Non-pigmented ciliary epithelial cell (primary cell): Measurements from ENCODE around the gene KRTAP1-5.
"Not testable (repeated sequence)": the region's sequence is repeated elsewhere in the genome, so short reads cannot be mapped to it uniquely, and the experiment has no call there.

ENCODE experiments used
- DNase-seq: peaks from one replicate; pipeline ENCODE4 v3.0.0-alpha.2; 2010; ENCODE audit warnings: low read depth

KRTAP1-5 gene

GRCh38 chr17:41026715-41027471 is at the start of gene KRTAP1-5:
KRTAP1-5 (minus strand) TSS chr17:41027208; CDS start chr17:41027155, 53 bp downstream.
- peak; percentile 62 for DNase-seq

DNA sequence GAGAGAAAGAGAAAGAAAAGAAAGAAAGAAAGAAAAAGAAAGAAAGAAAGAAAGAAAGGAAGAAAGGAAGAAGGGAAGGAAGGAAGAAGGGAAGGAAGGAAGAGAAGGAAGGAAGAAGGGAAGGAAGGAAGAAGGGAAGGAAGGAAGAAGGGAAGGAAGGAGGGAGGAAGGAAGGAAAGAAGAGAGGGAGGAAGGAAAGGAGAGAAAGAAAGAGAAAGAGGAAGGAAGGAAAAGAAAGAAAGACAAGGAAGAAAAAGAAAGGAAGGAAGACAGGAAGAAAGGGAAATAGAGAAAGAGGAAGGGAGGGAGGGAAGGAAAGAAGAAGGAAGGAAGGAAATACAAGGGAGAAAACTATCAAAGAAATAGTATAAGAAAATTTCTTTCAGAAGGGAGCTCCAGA is 49.8 kb upstream of the KRTAP1-5 start:
- DNase-seq = no peak

DNA sequence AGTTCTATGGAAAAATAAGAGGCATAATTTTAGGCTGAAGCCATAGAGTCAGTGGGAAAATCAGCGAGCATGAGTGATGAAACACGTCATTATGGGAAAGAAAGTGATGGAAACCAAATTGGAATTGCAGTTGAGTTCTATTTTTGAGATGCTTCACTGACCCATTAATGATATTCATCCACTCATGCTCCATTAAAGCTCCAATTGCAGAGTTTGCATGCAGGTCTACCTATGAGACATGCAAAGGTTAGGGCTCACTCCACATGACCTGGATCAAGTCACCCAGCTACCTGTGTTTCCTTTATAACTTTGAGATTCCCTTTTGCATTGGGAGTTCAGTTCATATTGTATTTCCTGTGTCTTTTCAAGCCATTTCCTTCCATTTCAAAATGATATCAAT is 46.7 kb upstream of the KRTAP1-5 start:
- DNase-seq = no peak

DNA sequence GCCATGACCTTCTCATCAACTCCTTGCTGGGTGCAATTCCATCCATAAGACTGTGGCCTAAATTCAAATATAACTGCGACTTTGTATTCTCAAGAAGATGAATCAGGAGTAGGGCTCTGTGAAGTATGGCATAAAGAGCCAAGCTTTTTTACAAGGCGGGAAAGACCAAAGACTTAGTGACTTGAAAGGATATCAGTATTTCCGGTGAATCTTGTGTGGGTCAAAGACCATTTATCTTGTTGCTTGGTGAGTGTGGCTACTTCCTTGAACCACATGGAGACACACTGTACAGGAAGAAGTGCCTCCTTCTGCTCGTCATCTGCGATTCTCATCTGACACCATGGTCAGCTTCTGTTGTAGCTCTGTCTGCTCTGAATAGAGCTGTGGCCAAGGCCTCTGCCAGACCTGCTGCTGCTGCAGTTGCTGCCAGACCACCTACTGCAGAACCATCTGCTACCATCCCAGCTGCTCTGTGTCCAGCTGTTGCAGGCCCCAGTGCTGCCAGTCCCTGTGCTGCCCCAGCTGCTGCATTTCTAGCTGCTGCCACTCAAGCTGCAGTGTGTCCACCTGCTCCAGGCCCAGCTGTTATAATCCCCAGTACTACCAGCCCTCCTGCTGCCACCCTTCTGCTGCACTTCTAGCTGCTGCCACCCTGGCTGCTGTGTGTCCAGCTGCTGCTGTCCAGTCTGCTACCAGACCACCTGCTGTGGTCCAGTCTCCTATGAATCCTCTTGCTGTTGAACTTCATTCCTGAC is 44.8 kb upstream of the KRTAP1-5 start:
- DNase-seq = no peak

DNA sequence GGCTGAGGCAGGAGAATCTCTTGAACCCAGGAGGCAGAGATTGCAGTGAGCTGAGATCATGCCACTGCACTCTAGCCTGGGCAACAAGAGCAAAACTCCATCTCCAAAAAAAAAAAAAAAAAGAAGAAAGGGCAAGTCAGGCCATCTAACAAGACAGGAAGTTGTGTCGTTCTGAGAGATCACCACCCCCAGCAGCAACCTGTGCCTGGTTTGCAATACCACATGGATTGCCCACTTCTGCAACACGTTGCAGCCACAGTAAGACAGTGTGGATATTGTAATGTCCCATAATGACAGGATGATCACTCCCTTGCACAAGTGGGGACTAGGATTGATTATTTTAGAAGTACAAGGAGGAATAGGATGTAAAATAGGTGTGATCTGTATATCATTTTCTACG is 42.0 kb upstream of the KRTAP1-5 start:
- DNase-seq = no peak

DNA sequence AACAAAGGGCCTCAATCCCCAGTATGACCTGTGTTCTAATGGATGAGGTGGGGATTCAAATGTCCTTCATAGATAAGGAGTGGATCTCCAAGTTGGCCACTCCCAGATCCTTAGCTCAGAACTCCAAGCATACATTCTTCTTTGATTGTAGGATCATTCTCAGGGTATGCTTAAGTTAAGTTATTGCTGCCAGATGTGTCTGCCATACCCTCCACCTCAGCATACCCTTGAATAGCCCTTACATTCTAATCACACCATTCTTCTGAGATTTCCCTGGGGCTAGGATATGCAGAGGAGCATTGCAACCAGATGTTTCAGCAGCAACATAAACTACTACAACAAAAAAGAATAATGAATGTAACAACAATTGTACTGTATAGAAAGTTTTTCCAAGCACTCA is 40.3 kb upstream of the KRTAP1-5 start:
- no peak for DNase-seq

- peak; percentile 79 for DNase-seq
These were observed 39.0 kb upstream of the KRTAP1-5 start, which contains the start of gene KRTAP2-4 for GRCh38 chr17:41065829-41066624. KRTAP2-4 (minus strand) TSS chr17:41065879; CDS start chr17:41065845, 34 bp downstream.

GRCh38 chr17:41065016-41065689 is 38.1 kb upstream of the KRTAP1-5 start:
- not testable (repeated sequence) for DNase-seq

GRCh38 chr17:41064301-41064700 is 37.3 kb upstream of the KRTAP1-5 start:
- DNase-seq = no peak

DNA sequence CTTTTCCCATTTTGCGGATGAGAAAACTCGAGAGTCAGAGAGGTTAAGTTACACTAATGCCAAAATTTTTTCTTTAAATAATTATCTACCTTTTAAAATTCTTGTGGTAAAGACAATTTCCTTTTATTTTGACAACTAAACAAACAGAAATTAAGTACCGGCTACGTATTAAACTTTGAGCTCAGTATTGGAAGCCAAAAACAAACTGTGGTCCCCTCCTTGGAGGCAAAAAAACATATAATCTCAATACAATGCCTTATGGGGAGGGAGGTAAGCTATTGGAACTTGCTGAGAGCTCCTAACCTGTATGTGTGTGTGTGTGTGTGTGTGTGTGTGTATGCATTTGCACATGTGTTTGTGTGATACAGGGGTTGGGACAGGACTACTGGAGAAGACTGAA is 36.4 kb upstream of the KRTAP1-5 start:
- no peak for DNase-seq

DNA sequence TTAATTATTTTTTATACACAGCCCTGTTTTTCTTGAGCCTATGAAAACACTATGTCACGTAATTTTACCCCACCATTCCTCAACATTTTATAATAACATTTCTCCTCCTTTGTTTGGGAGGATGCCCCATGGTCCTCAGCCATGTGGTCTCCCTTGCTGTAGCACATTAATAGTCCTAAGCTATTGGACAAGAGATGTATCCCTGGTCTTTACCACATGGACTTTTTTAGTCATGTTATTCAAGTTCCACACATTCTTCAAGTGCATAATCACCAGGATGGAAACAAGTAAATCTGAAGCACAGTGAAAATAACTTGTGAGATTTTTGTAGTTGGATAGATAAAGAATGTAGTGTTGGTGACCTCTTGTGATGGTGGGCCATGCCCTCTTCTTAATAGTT is 35.0 kb upstream of the KRTAP1-5 start:
- DNase-seq = peak; percentile 93

DNA sequence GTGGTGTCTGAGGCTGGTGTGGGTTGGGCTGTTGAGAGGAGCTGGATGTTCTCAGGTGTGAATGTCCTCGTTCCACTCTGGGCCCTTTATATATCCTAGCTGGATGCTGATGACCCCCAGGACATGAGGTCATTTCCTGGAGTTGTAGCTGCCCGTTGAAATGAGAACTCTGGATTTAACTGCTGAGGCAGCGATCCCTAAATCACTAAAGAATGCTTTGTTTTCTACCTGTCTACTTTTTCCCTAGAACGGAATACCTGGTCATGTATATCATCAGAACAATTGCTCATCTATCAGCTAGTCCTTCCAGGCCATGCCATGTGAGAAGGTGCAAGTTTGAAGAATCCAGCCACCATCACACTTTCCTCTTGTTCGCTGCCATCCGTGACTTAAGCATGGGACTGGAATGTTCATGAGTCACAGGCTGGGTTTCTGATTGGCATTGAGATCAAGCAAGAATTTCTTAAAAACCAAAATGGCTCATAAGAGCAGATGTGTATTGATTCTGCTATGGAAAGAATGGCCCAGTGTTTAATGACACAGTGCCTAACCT is 33.1 kb upstream of the KRTAP1-5 start, which contains the start of gene KRTAP2-3:
TSS of gene KRTAP2-3 (minus strand) at position 63 of the 553 bp plus-strand sequence. CDS start 64 bp downstream, outside the sequence.
- peak; percentile 92 for DNase-seq

- peak; percentile 86 for DNase-seq
These were observed 32.5 kb upstream of the KRTAP1-5 start for GRCh38 chr17:41059276-41060051.

DNA sequence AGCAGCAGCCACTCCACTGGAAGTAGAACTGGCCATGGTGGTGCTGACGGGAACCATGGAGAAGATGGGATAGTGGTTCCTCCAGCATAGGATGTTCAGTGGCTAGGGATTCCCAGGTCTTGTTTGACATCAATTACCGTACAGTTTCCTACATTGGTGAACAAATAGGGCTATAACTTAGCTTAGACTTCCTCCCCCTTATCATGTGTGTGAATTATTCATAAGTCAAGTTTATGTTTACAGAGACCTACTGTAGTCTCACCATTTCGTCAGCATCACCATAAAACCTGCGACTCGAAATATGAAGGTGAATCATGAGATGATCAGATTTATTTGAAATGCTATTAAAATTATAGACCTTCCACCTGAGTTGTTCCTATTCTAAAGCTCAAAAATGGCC is 31.7 kb upstream of the KRTAP1-5 start:
- DNase-seq = no peak

DNA sequence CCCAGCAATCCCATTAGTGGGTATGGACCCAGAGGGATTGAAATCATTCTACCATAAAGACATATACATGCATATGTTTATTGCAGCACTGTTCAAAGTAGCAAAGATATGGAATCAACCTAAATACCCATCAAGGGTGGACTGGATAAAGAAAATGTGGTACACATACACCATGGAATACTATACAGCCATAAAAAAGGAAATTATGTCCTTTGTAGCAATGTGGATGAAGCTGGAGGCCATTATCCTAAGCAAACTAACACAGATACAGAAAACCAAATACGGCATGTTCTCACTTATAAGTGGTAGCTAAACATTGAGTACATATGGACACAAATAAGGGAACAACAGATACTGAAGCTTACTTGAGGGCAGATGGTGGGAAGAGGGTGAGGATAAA is 30.5 kb upstream of the KRTAP1-5 start:
- DNase-seq = no peak

DNA sequence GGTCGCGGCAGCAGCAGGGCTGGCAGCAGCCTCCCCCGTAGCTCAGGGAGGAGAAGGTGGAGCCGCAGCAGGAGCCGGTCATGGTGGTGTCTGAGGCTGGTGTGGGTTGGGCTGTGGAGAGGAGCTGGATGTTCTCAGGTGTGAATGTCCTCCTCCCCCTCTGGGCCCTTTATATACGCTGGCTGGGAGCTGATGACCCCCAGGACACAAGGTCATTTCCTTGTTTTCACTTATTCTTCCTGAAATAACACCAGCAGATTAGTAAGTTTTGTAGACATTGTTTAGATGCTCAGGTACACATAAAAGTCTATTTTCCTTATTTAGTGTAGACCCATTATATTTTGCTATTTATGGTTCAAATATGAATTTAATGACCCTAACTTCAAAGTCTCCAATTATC is 28.1 kb upstream of the KRTAP1-5 start, which contains the start of gene KRTAP2-2:
TSS of gene KRTAP2-2 (minus strand) at position 101 of the 400 bp plus-strand sequence. CDS start at position 82, 19 bp downstream.
- DNase-seq = not testable (repeated sequence)

DNA sequence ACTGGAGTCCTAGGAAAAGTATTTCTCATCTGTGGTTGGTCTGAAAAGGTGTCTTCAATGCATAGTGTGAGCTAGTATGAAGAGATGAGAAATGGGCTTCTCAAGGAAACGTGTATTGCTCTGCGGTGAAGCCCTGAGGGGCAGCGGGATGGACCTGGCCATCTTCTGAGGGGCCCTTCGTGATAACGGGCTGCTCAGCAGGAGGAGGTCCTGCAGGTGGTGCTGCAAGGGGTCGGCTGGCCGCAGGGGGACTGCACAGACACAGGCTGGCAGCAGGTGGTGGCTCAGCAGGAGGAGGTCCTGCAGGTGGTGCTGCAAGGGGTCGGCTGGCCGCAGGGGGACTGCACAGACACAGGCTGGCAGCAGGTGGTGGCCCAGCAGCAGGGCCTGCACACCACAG is 27.5 kb upstream of the KRTAP1-5 start:
- DNase-seq = not testable (repeated sequence)

DNA sequence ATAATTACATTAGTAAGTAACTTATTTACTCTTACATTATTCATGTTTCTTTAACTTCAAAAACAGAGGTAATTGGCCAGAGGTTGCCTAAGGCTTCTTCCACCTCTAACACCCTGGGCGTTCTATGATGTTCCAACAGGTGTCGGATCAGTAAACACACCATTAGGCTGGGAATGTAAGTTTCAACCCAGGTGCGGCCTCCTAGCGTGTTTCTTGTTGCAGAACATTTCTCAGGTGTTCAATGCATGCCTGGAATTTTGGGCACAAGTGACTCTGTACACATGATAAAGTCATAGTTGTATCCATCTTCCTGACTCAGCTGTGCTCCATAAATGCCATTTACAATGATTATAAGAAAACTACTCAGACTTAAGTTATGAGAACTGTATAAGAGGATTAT is 27.0 kb upstream of the KRTAP1-5 start:
- no peak for DNase-seq

GRCh38 chr17:41052566-41052965 is 25.6 kb upstream of the KRTAP1-5 start:
- DNase-seq = no peak

GRCh38 chr17:41049110-41049509 is 22.1 kb upstream of the KRTAP1-5 start:
- DNase-seq = peak; percentile 67
